OCI-LY3 (cell line): ENCODE results near the gene DIPK1A.

Source experiments
- H2AFZ ChIP-seq: fragments of 200-600, 300-600 bp; shearing (Covaris generic); 2 replicates; pipeline ENCODE4 v1.6.0; 2014; ENCODE audit warnings: antibody characterized with exemption, low read depth, low read length
- H3K27ac ChIP-seq: fragments of 200-600, 300-600 bp; sonication (generic); 2 replicates; pipeline ENCODE4 v1.5.1; 2014; ENCODE audit warnings: mild to moderate bottlenecking, low read length, moderate library complexity, mixed read lengths
- H3K27me3 ChIP-seq: fragments of 200-600, 300-600 bp; sonication (generic); 2 replicates; pipeline ENCODE4 v1.6.1; 2014; ENCODE audit warnings: low read depth, low read length, mixed read lengths
- H3K36me3 ChIP-seq: fragments of 200-600, 300-600 bp; sonication (generic); replicated peaks from 2 replicates; pipeline ENCODE3; 2014; ENCODE audit warnings: low read depth, low read length, mixed read lengths
- H3K4me1 ChIP-seq: fragments of 300-600, 200-600 bp; sonication (generic); 2 replicates; pipeline ENCODE4 v1.6.1; 2014; ENCODE audit warnings: low read length, mixed read lengths
- H3K4me2 ChIP-seq: fragments of 200-600, 300-600 bp; sonication (generic); 2 replicates; pipeline ENCODE4 v1.6.1; 2014; ENCODE audit warnings: low read length, mixed read lengths
- H3K4me3 ChIP-seq: fragments of 300-600, 200-600 bp; sonication (generic); 2 replicates; pipeline ENCODE4 v1.5.1; 2014; ENCODE audit warnings: antibody characterized with exemption, mild to moderate bottlenecking, low read length, moderate library complexity
- H3K79me2 ChIP-seq: fragments of 300-600, 200-600 bp; shearing (Covaris generic); 2 replicates; pipeline ENCODE4 v1.6.1; 2014; ENCODE audit warnings: mild to moderate bottlenecking, low read length, mixed read lengths
- H3K9ac ChIP-seq: fragments of 300-600, 200-600 bp; shearing (Covaris generic); 2 replicates; pipeline ENCODE4 v1.6.0; 2014; ENCODE audit warnings: mild to moderate bottlenecking, low read length, moderate library complexity
- H3K9me3 ChIP-seq: fragments of 200-600, 300-600 bp; shearing (Covaris generic); 2 replicates; pipeline ENCODE4 v1.6.1; 2014; ENCODE audit warnings: low read length, mixed read lengths; ENCODE audit not compliant: insufficient read depth
- H4K20me1 ChIP-seq: fragments of 200-600, 300-600 bp; sonication (generic); 2 replicates; pipeline ENCODE4 v1.6.1; 2016; ENCODE audit warnings: low read length, mixed read lengths; ENCODE audit not compliant: insufficient read depth
- CTCF ChIP-seq: fragments of 200-600, 300-600 bp; sonication (generic); IDR thresholded peaks from 2 replicates; pipeline ENCODE4 v1.5.1; 2014; ENCODE audit warnings: antibody characterized with exemption, low read length, low read depth
- EZH2phosphoT487 ChIP-seq: fragments of 200-600 bp; shearing (Covaris generic); IDR thresholded peaks from 2 replicates; pipeline ENCODE4 v1.6.1; 2018; ENCODE audit warnings: antibody characterized with exemption, mixed run types, low read depth

The DIPK1A gene

GRCh38 chr1:92949937-92950817, 11.1 kb downstream of the DIPK1A start:
- Histone ChIP-seq H3K27me3 (no peaks in the 10 kb centered on the region), H3K9ac (no peak overlapping the region), H3K4me2 (peak overlapping the region; percentile 63; the same call in 1 of the 2 replicates), H3K27ac (no peak overlapping the region), H2AFZ (no peak overlapping the region), H3K9me3 (no peaks in the 10 kb centered on the region), H3K4me1 (peaks cover 63% of the 10 kb centered on the region), H3K36me3 (peaks cover 3% of the 10 kb centered on the region), H3K79me2 (peaks cover 86% of the 10 kb centered on the region), H3K4me3 (no peak overlapping the region), H4K20me1 (peaks cover 67% of the 10 kb centered on the region)
- TF ChIP-seq CTCF (no peak), EZH2phosphoT487 (no peak)

GRCh38 chr1:92948071-92948470, 13.2 kb downstream of the DIPK1A start:
- H3K4me3 ChIP-seq: no peak overlapping the region
- H3K79me2 ChIP-seq: peaks cover 86% of the 10 kb centered on the region
- no peak overlapping the region for H3K9ac ChIP-seq
- no peak overlapping the region for H3K27ac ChIP-seq
- H3K4me2 ChIP-seq: no peak overlapping the region
- TF ChIP-seq CTCF (no peak), EZH2phosphoT487 (no peak)
- no peaks in the 10 kb centered on the region for H3K27me3 ChIP-seq
- peaks cover 59% of the 10 kb centered on the region for H3K4me1 ChIP-seq
- H3K9me3 ChIP-seq: no peaks in the 10 kb centered on the region
- peaks cover 67% of the 10 kb centered on the region for H4K20me1 ChIP-seq
- H2AFZ ChIP-seq: no peak overlapping the region
- H3K36me3 ChIP-seq: peaks cover 2% of the 10 kb centered on the region

GRCh38 chr1:92945748-92946270, 15.5 kb downstream of the DIPK1A start:
- Histone ChIP-seq H3K79me2 (peaks cover 85% of the 10 kb centered on the region), H3K4me1 (peaks cover 42% of the 10 kb centered on the region), H3K27me3 (no peaks in the 10 kb centered on the region), H3K9ac (no peak overlapping the region), H3K4me2 (no peak overlapping the region), H3K27ac (no peak overlapping the region), H3K9me3 (no peaks in the 10 kb centered on the region), H3K4me3 (no peak overlapping the region), H3K36me3 (no peaks in the 10 kb centered on the region), H4K20me1 (peaks cover 59% of the 10 kb centered on the region), H2AFZ (no peak overlapping the region)
- TF ChIP-seq EZH2phosphoT487 (no peak), CTCF (no peak)

GRCh38 chr1:92944901-92945747, 16.1 kb downstream of the DIPK1A start:
- Histone ChIP-seq H3K9ac (no peak overlapping the region), H3K4me2 (no peak overlapping the region), H3K27ac (no peak overlapping the region), H3K36me3 (no peaks in the 10 kb centered on the region), H3K9me3 (no peaks in the 10 kb centered on the region), H3K79me2 (peaks cover 85% of the 10 kb centered on the region), H3K4me1 (peaks cover 38% of the 10 kb centered on the region), H3K4me3 (no peak overlapping the region), H3K27me3 (no peaks in the 10 kb centered on the region), H2AFZ (no peak overlapping the region), H4K20me1 (peaks cover 59% of the 10 kb centered on the region)
- TF ChIP-seq CTCF (no peak), EZH2phosphoT487 (no peak)
